Hypothalamus (tissue), 51 donors: ENCODE data around the gene POTEB.
"Not testable (repeated sequence)": the region's sequence is repeated elsewhere in the genome, so short reads cannot be mapped to it uniquely, and the experiment has no call there.

Source experiments
- DNase-seq, 51 donors: peaks; one replicate each; lab custom pipeline; 2025; lab: John Stamatoyannopoulos, UW

POTEB gene

GRCh38 chr15:21877635-21878034 is at the start of gene POTEB:
POTEB (minus strand) TSS chr15:21877735; CDS start chr15:21877246, 489 bp downstream.
- not testable (repeated sequence) for DNase-seq

- not testable (repeated sequence) for DNase-seq
Observed at GRCh38 chr15:21890955-21891354, 13.4 kb upstream of the POTEB start.

GRCh38 chr15:21889542-21889941 is 12.0 kb upstream of the POTEB start:
- DNase-seq = not testable (repeated sequence)

GRCh38 chr15:21838831-21839230 is 38.7 kb downstream of the POTEB start:
- DNase-seq = not testable (repeated sequence)
